ENCODE measurements around the gene TMPRSS11B. TPM values are rescaled to one million over a fixed set of nuclear protein-coding genes. Genes with fewer than 3 reads are reported as not detected.
A peak's percentile ranks its signal among the peaks of the same experiment; 100 is the strongest.

TMPRSS11B gene
- total and polyA plus RNA-seq, 4 donors = 0.02 TPM; not detected in 3

DNA sequence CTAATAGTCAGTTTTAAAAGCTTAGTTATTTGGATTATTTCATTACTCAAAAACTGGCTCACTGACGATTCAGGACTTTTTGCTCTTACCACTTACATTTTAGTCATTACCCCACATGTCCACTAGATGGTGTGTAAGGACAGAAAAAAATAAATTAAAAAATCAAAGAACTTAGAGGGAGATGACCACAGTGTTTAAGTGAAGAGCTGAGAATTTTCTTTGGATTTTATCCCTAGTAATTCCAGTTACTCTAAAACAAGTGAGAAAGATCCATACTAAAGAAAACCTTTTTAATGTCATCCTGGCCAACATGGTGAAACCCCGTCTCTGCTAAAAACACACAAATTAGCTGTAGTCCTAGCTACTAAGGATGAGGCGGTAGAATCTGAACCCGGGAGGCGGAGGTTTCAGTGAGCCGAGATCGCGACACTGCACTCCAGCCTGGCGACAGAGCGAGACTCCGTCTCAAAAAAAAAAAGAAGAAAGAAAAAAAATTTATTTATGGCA is 26.4 kb upstream of the TMPRSS11B start:
- TF ChIP-seq RXRA (IDR thresholded peaks at IDR 0.05) (no peak), RAD21 (IDR thresholded peaks at IDR 0.05) (peak; percentile 86 to 87)
- TF ChIP-seq, protein P1, sequence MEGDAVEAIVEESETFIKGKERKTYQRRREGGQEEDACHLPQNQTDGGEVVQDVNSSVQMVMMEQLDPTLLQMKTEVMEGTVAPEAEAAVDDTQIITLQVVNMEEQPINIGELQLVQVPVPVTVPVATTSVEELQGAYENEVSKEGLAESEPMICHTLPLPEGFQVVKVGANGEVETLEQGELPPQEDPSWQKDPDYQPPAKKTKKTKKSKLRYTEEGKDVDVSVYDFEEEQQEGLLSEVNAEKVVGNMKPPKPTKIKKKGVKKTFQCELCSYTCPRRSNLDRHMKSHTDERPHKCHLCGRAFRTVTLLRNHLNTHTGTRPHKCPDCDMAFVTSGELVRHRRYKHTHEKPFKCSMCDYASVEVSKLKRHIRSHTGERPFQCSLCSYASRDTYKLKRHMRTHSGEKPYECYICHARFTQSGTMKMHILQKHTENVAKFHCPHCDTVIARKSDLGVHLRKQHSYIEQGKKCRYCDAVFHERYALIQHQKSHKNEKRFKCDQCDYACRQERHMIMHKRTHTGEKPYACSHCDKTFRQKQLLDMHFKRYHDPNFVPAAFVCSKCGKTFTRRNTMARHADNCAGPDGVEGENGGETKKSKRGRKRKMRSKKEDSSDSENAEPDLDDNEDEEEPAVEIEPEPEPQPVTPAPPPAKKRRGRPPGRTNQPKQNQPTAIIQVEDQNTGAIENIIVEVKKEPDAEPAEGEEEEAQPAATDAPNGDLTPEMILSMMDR (IDR thresholded peaks at IDR 0.05; ENCODE audit: low read depth, low read length, missing input control) = peak; percentile 79
- Histone ChIP-seq H3K9me3 (ENCODE audit: control insufficient read depth in 4 of 4, low read length in 3 of 4) (no peaks in the 10 kb centered on the region), H3K27ac (ENCODE audit: low read depth in 1 of 2, low read length in 2 of 2) (no peak overlapping the region), H3K9ac (ENCODE audit: low read depth in 1 of 2, low read length in 2 of 2) (no peak overlapping the region), H3K27me3 (ENCODE audit: control insufficient read depth in 4 of 4, insufficient read depth in 4 of 4, low read length in 3 of 4) (no peaks in the 10 kb centered on the region), H3K36me3 (ENCODE audit: control insufficient read depth in 4 of 4, insufficient read depth in 3 of 4, low read depth in 1 of 4, low read length in 3 of 4) (no peaks in the 10 kb centered on the region), H3K4me1 (ENCODE audit: control insufficient read depth in 4 of 4, insufficient read depth in 4 of 4, low read length in 3 of 4) (no peaks in the 10 kb centered on the region), H3K4me3 (ENCODE audit: low read depth in 1 of 3, low read length in 3 of 3) (peak overlapping the region in 1 of 3 donors; percentile 28)
- 27% methylated on average over 11 of the region's 11 CpGs for WGBS
- no peak for DNase-seq (ENCODE audit: low spot score)

DNA sequence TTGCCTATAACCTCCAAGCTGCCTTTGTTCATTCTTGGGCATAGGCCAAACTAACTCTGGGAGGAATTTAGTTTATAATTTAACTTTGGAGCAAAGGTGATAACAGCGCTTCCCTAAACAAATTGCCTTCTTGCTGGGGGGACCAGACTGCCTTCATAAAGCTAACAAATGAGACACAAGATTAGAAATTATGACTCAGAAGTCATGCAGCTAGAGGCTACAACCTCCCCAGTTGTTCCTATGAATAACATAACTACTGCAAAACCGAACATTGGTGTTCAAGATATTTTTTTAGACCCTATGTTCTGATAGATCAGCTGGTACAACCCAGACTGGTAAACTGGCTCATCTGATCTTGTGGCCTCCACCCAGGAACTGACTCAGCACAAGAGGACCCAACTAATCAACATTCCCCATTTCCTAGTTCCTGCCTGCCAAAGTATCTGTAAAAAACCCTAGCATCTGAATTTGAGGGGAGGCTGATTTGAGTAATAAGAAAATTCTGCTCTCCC is 22.0 kb upstream of the TMPRSS11B start:
- 73% methylated on average over 2 of the region's 2 CpGs for WGBS
- Histone ChIP-seq H3K36me3 (ENCODE audit: control insufficient read depth in 4 of 4, insufficient read depth in 3 of 4, low read depth in 1 of 4, low read length in 3 of 4) (no peaks in the 10 kb centered on the region), H3K4me1 (ENCODE audit: control insufficient read depth in 4 of 4, insufficient read depth in 4 of 4, low read length in 3 of 4) (no peaks in the 10 kb centered on the region), H3K27me3 (ENCODE audit: control insufficient read depth in 4 of 4, insufficient read depth in 4 of 4, low read length in 3 of 4) (no peaks in the 10 kb centered on the region), H3K4me3 (ENCODE audit: low read depth in 1 of 3, low read length in 3 of 3) (no peak overlapping the region), H3K9ac (ENCODE audit: low read depth in 1 of 2, low read length in 2 of 2) (no peak overlapping the region), H3K27ac (ENCODE audit: low read depth in 1 of 2, low read length in 2 of 2) (no peak overlapping the region), H3K9me3 (ENCODE audit: control insufficient read depth in 4 of 4, low read length in 3 of 4) (no peaks in the 10 kb centered on the region)
- no peak for DNase-seq (ENCODE audit: low spot score)
- no peak for TF ChIP-seq YY1 (IDR thresholded peaks at IDR 0.05)
- no peak for TF ChIP-seq RXRA (IDR thresholded peaks at IDR 0.05)
- TF ChIP-seq FOXA2 (IDR thresholded peaks at IDR 0.05) = no peak
- TF ChIP-seq, protein P2, sequence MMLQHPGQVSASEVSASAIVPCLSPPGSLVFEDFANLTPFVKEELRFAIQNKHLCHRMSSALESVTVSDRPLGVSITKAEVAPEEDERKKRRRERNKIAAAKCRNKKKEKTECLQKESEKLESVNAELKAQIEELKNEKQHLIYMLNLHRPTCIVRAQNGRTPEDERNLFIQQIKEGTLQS (IDR thresholded peaks at IDR 0.05) = no peak
- TF ChIP-seq GABPA (IDR thresholded peaks at IDR 0.05 in 1 of 2, conservative IDR thresholded peaks at IDR 0.05 in 1 of 2) = no peak
- TF ChIP-seq HNF4G (IDR thresholded peaks at IDR 0.05) = no peak
- TF ChIP-seq FOXA1 (IDR thresholded peaks at IDR 0.05) = no peak
- TF ChIP-seq JUND (IDR thresholded peaks at IDR 0.05) = no peak
- TF ChIP-seq EGR1 (IDR thresholded peaks at IDR 0.05; ENCODE audit: low read depth in 2 of 2) = no peak
- TF ChIP-seq, protein P3, sequence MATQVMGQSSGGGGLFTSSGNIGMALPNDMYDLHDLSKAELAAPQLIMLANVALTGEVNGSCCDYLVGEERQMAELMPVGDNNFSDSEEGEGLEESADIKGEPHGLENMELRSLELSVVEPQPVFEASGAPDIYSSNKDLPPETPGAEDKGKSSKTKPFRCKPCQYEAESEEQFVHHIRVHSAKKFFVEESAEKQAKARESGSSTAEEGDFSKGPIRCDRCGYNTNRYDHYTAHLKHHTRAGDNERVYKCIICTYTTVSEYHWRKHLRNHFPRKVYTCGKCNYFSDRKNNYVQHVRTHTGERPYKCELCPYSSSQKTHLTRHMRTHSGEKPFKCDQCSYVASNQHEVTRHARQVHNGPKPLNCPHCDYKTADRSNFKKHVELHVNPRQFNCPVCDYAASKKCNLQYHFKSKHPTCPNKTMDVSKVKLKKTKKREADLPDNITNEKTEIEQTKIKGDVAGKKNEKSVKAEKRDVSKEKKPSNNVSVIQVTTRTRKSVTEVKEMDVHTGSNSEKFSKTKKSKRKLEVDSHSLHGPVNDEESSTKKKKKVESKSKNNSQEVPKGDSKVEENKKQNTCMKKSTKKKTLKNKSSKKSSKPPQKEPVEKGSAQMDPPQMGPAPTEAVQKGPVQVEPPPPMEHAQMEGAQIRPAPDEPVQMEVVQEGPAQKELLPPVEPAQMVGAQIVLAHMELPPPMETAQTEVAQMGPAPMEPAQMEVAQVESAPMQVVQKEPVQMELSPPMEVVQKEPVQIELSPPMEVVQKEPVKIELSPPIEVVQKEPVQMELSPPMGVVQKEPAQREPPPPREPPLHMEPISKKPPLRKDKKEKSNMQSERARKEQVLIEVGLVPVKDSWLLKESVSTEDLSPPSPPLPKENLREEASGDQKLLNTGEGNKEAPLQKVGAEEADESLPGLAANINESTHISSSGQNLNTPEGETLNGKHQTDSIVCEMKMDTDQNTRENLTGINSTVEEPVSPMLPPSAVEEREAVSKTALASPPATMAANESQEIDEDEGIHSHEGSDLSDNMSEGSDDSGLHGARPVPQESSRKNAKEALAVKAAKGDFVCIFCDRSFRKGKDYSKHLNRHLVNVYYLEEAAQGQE (IDR thresholded peaks at IDR 0.05) = no peak
- no peak for TF ChIP-seq HNF4A (conservative IDR thresholded peaks at IDR 0.05)
- TF ChIP-seq NR2F2 (IDR thresholded peaks at IDR 0.05) = no peak
- TF ChIP-seq, protein P4, sequence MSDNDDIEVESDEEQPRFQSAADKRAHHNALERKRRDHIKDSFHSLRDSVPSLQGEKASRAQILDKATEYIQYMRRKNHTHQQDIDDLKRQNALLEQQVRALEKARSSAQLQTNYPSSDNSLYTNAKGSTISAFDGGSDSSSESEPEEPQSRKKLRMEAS (IDR thresholded peaks at IDR 0.05) = no peak
- TF ChIP-seq, protein P1 (IDR thresholded peaks at IDR 0.05; ENCODE audit: low read depth, low read length, missing input control) = no peak
- TF ChIP-seq RAD21 (IDR thresholded peaks at IDR 0.05) = no peak
- TF ChIP-seq SP1 (IDR thresholded peaks at IDR 0.05) = no peak
- TF ChIP-seq, protein P5, sequence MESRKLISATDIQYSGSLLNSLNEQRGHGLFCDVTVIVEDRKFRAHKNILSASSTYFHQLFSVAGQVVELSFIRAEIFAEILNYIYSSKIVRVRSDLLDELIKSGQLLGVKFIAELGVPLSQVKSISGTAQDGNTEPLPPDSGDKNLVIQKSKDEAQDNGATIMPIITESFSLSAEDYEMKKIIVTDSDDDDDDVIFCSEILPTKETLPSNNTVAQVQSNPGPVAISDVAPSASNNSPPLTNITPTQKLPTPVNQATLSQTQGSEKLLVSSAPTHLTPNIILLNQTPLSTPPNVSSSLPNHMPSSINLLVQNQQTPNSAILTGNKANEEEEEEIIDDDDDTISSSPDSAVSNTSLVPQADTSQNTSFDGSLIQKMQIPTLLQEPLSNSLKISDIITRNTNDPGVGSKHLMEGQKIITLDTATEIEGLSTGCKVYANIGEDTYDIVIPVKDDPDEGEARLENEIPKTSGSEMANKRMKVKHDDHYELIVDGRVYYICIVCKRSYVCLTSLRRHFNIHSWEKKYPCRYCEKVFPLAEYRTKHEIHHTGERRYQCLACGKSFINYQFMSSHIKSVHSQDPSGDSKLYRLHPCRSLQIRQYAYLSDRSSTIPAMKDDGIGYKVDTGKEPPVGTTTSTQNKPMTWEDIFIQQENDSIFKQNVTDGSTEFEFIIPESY (IDR thresholded peaks at IDR 0.05) = no peak
